GM21447 (cell line): ENCODE results near the gene SPECC1L.

Source experiments
- ATAC-seq: cut with Tn5 transposase; IDR thresholded peaks from one replicate; pipeline ENCODE4 v1.9.1; 2021; ENCODE audit not compliant: unreplicated experiment

SPECC1L gene

GRCh38 chr22:24463071-24463760, 192.6 kb downstream of the SPECC1L start:
- no peak for ATAC-seq

GRCh38 chr22:24465566-24465965, 194.9 kb downstream of the SPECC1L start:
- ATAC-seq = no peak

- ATAC-seq = no peak
Observed at GRCh38 chr22:24465975-24466374, 195.3 kb downstream of the SPECC1L start.

- no peak for ATAC-seq
Observed at GRCh38 chr22:24466716-24467328, 196.2 kb downstream of the SPECC1L start.

GRCh38 chr22:24467340-24467739, 196.7 kb downstream of the SPECC1L start:
- no peak for ATAC-seq
